DMS153 treated with DMSO at 0.1 percent for 48 hours (cell line): ENCODE data around the gene VPS29.
"Not testable (repeated sequence)": the region's sequence is repeated elsewhere in the genome, so short reads cannot be mapped to it uniquely, and the experiment has no call there.

Experiments used
- DNase-seq: peaks from one replicate; lab custom pipeline; 2025; ENCODE audit not compliant: unreplicated experiment; lab: John Stamatoyannopoulos, UW

VPS29 gene

GRCh38 chr12:110528277-110528839 lies 26.4 kb upstream of the VPS29 start:
- DNase-seq = no peak

- DNase-seq = not testable (repeated sequence)
Observed at GRCh38 chr12:110520876-110521712, 19.2 kb upstream of the VPS29 start.

- DNase-seq = not testable (repeated sequence)
Observed at GRCh38 chr12:110518014-110518413, 16.1 kb upstream of the VPS29 start.

- no peak for DNase-seq
Observed at GRCh38 chr12:110516995-110517394, 15.1 kb upstream of the VPS29 start.

GRCh38 chr12:110514363-110514762 lies 12.5 kb upstream of the VPS29 start:
- DNase-seq = no peak

GRCh38 chr12:110513842-110514241 lies 11.9 kb upstream of the VPS29 start:
- DNase-seq = no peak

GRCh38 chr12:110508071-110508586 lies 6.2 kb upstream of the VPS29 start:
- DNase-seq = no peak

GRCh38 chr12:110505332-110505731 lies 3.4 kb upstream of the VPS29 start:
- no peak for DNase-seq

- no peak for DNase-seq
Observed at GRCh38 chr12:110503432-110503831, 1.5 kb upstream of the VPS29 start.

- no peak for DNase-seq
Observed at GRCh38 chr12:110501399-110501751, 536 bp downstream of the VPS29 start.

- DNase-seq = no peak
Observed at GRCh38 chr12:110498984-110499706, 2.8 kb downstream of the VPS29 start.

GRCh38 chr12:110475426-110475825 lies 26.5 kb downstream of the VPS29 start:
- no peak for DNase-seq

- peak; percentile 95 for DNase-seq
Observed at GRCh38 chr12:110468214-110469048, 33.5 kb downstream of the VPS29 start, which contains the start of the genes FAM216A and GPN3. TSS of gene FAM216A (plus strand) at chr12:110468845. CDS start at chr12:110468876, 31 bp downstream. TSS of gene GPN3 (minus strand) at chr12:110468257. CDS start at chr12:110468203, 54 bp downstream.

GRCh38 chr12:110467847-110468213 lies 34.1 kb downstream of the VPS29 start:
- DNase-seq = no peak

GRCh38 chr12:110466791-110467190 lies 35.1 kb downstream of the VPS29 start:
- DNase-seq = no peak

GRCh38 chr12:110465765-110466164 lies 36.1 kb downstream of the VPS29 start:
- not testable (repeated sequence) for DNase-seq

- DNase-seq = no peak
Observed at GRCh38 chr12:110465024-110465423, 36.9 kb downstream of the VPS29 start.

GRCh38 chr12:110461189-110461588 lies 40.7 kb downstream of the VPS29 start:
- not testable (repeated sequence) for DNase-seq

GRCh38 chr12:110458756-110459155 lies 43.2 kb downstream of the VPS29 start:
- no peak for DNase-seq

- DNase-seq = no peak
Observed at GRCh38 chr12:110453569-110454296, 48.2 kb downstream of the VPS29 start.
